Loucy (cell line): ENCODE data around the gene AP5B1.

Experiments used
- H2AFZ ChIP-seq: fragments of 200-600 bp; sonication (generic); 2 replicates; pipeline ENCODE4 v1.6.0; 2016; ENCODE audit warnings: antibody characterized with exemption, mild to moderate bottlenecking, low read length, moderate library complexity
- H3F3A ChIP-seq: fragments of 200-600 bp; 2 replicates; pipeline ENCODE4 v1.6.0; 2016; ENCODE audit warnings: antibody characterized with exemption, low read depth, mild to moderate bottlenecking
- H3K27me3 ChIP-seq: fragments of 200-600 bp; sonication (generic); 2 replicates; pipeline ENCODE4 v1.6.1; 2014; ENCODE audit warnings: low read length, mild to moderate bottlenecking; ENCODE audit not compliant: insufficient read depth, poor library complexity, severe bottlenecking
- H3K36me3 ChIP-seq: fragments of 200-600 bp; sonication (generic); 2 replicates; pipeline ENCODE4 v1.6.1; 2016; ENCODE audit warnings: low read length; ENCODE audit not compliant: insufficient read depth
- H3K4me1 ChIP-seq: fragments of 200-600 bp; sonication (generic); 2 replicates; pipeline ENCODE4 v1.5.1; 2014; ENCODE audit warnings: low read length, mild to moderate bottlenecking; ENCODE audit not compliant: insufficient read depth, poor library complexity, severe bottlenecking
- H3K4me2 ChIP-seq: fragments of 200-600 bp; sonication (generic); 2 replicates; pipeline ENCODE4 v1.6.0; 2014; ENCODE audit warnings: antibody characterized with exemption, low read length, low read depth, mild to moderate bottlenecking; ENCODE audit not compliant: poor library complexity, severe bottlenecking
- H3K4me3 ChIP-seq: fragments of 200-600 bp; sonication (generic); 2 replicates; pipeline ENCODE4 v1.5.1; 2014; ENCODE audit warnings: low read length, mild to moderate bottlenecking, mixed read lengths; ENCODE audit not compliant: poor library complexity, severe bottlenecking
- H3K79me2 ChIP-seq: fragments of 200-600 bp; sonication (generic); 2 replicates; pipeline ENCODE4 v1.6.1; 2014; ENCODE audit warnings: low read length; ENCODE audit not compliant: insufficient read depth
- H3K9ac ChIP-seq: fragments of 200-600 bp; sonication (generic); 2 replicates; pipeline ENCODE4 v1.6.0; 2014; ENCODE audit warnings: mild to moderate bottlenecking, low read depth, low read length, moderate library complexity; ENCODE audit not compliant: poor library complexity, severe bottlenecking
- H3K9me2 ChIP-seq: fragments of 200-600 bp; sonication (generic); replicated peaks from 2 replicates; pipeline ENCODE4 v1.6.1; 2016; ENCODE audit warnings: low read depth, low read length, mixed read lengths
- H3K9me3 ChIP-seq: fragments of 200-600 bp; sonication (generic); 2 replicates; pipeline ENCODE4 v1.6.1; 2014; ENCODE audit warnings: mild to moderate bottlenecking, antibody characterized with exemption, low read length, low read depth; ENCODE audit not compliant: insufficient read depth
- H4K20me1 ChIP-seq: fragments of 200-600 bp; sonication (generic); 2 replicates; pipeline ENCODE4 v1.6.0; 2014; ENCODE audit warnings: antibody characterized with exemption, low read length, mild to moderate bottlenecking; ENCODE audit not compliant: insufficient read depth, poor library complexity, severe bottlenecking
- EZH2phosphoT487 ChIP-seq: fragments of 200-600 bp; IDR thresholded peaks from 2 replicates; pipeline ENCODE4 v1.6.1; 2018; ENCODE audit warnings: antibody characterized with exemption, mild to moderate bottlenecking, moderate library complexity, borderline replicate concordance
- TF ChIP-seq, protein P1 (sequence below): fragments of 200-600 bp; sonication (generic); conservative IDR thresholded peaks from 2 replicates; pipeline ENCODE4 v1.5.1; 2014; ENCODE audit warnings: mild to moderate bottlenecking, antibody characterized with exemption, low read length

Gene AP5B1, protein sequence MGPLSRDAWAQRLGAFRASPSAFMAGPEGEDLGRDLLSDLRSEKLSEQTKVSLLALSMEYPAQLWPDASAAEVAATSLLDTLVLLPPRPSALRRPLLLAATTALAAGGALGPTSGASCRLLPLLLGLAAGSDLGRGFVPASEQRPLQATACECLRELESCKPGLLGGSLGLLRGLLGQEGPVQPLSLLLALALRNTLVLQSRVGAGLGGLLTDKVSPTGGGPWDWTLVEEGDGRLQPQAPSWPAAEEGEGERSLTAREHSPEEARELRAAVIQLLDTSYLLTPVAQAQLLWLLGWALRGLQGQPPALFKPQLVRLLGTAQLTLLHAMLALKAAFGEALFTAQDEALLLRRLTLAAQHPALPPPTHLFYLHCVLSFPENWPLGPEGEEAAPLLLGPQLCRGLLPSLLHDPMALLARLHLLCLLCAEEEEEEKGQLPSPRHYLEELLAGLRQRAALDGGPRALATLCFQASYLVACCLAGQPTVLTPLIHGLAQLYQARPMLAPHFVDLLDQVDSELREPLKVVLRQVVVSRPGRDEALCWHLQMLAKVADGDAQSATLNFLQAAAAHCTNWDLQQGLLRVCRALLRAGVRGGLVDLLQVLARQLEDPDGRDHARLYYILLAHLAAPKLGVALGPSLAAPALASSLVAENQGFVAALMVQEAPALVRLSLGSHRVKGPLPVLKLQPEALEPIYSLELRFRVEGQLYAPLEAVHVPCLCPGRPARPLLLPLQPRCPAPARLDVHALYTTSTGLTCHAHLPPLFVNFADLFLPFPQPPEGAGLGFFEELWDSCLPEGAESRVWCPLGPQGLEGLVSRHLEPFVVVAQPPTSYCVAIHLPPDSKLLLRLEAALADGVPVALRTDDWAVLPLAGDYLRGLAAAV

GRCh38 chr11:65780770-65781151, at the start of gene AP5B1:
Gene AP5B1, minus strand, starts transcription at chr11:65780976. Its CDS starts 385 bp downstream, at chr11:65780591.
- peak within 1 kb of the TSS; percentile 91 for H2AFZ ChIP-seq
- no peaks in the 10 kb centered on the region for H3K27me3 ChIP-seq
- H3K36me3 ChIP-seq = peaks cover 10% of the 10 kb centered on the region; the same call in 1 of the 2 replicates
- TF ChIP-seq EZH2phosphoT487 = no peak
- TF ChIP-seq, protein P1, sequence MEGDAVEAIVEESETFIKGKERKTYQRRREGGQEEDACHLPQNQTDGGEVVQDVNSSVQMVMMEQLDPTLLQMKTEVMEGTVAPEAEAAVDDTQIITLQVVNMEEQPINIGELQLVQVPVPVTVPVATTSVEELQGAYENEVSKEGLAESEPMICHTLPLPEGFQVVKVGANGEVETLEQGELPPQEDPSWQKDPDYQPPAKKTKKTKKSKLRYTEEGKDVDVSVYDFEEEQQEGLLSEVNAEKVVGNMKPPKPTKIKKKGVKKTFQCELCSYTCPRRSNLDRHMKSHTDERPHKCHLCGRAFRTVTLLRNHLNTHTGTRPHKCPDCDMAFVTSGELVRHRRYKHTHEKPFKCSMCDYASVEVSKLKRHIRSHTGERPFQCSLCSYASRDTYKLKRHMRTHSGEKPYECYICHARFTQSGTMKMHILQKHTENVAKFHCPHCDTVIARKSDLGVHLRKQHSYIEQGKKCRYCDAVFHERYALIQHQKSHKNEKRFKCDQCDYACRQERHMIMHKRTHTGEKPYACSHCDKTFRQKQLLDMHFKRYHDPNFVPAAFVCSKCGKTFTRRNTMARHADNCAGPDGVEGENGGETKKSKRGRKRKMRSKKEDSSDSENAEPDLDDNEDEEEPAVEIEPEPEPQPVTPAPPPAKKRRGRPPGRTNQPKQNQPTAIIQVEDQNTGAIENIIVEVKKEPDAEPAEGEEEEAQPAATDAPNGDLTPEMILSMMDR = no peak
- no peaks in the 10 kb centered on the region for H3K9me3 ChIP-seq
- no peaks in the 10 kb centered on the region for H3K9me2 ChIP-seq
- peaks cover 29% of the 10 kb centered on the region for H4K20me1 ChIP-seq
- H3K4me1 ChIP-seq = peaks cover 19% of the 10 kb centered on the region
- peak within 1 kb of the TSS; percentile 93 for H3K9ac ChIP-seq
- no peaks in the 10 kb centered on the region for H3F3A ChIP-seq
- peak within 1 kb of the TSS; percentile 96 for H3K4me3 ChIP-seq
- peak within 1 kb of the TSS; percentile 97 for H3K4me2 ChIP-seq
- peaks cover 37% of the 10 kb centered on the region for H3K79me2 ChIP-seq

DNA sequence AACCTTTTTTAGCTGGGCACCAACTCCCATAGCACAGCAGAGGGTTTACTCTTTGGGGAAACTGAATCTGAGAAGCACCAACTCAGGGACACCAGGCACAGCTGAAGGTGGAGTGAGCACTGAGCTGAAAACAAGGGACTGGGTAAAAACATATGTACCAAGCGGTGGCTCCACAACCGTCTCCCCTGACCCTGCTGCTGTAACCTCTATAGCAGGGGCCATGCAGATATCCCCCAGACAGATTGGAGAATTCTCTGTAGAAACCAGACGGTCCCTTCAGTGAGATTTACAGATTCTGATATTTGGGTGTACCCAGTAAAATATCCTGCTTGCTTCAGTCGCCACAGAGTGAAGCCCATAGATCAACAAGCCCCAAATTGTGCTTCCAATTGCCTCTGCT, 48.7 kb upstream of the AP5B1 start:
- no peaks in the 10 kb centered on the region for H3K27me3 ChIP-seq
- no peaks in the 10 kb centered on the region for H4K20me1 ChIP-seq
- no peak overlapping the region for H3K4me3 ChIP-seq
- no peaks in the 10 kb centered on the region for H3K9me2 ChIP-seq
- H3K9me3 ChIP-seq = no peaks in the 10 kb centered on the region
- no peak for TF ChIP-seq EZH2phosphoT487
- TF ChIP-seq, protein P1 = no peak
- H3F3A ChIP-seq = 0 out of 2 replicates have a peak, but pooled peaks cover 2% of the 10 kb centered on the region
- H3K36me3 ChIP-seq = no peaks in the 10 kb centered on the region
- H3K4me2 ChIP-seq = no peak overlapping the region
- H3K9ac ChIP-seq = no peak overlapping the region
- peaks cover 11% of the 10 kb centered on the region; the same call in 1 of the 2 replicates for H3K79me2 ChIP-seq
- H2AFZ ChIP-seq = no peak overlapping the region
- peaks cover 30% of the 10 kb centered on the region for H3K4me1 ChIP-seq

GRCh38 chr11:65826984-65827735, 46.4 kb upstream of the AP5B1 start:
- Histone ChIP-seq H3K27me3 (no peaks in the 10 kb centered on the region), H3K9me2 (no peaks in the 10 kb centered on the region), H3K9ac (no peak overlapping the region), H3K4me3 (no peak overlapping the region), H3K79me2 (no peaks in the 10 kb centered on the region), H3K36me3 (no peaks in the 10 kb centered on the region), H4K20me1 (no peaks in the 10 kb centered on the region), H3K4me1 (peaks cover 14% of the 10 kb centered on the region), H3F3A (0 out of 2 replicates have a peak, but pooled peaks cover 2% of the 10 kb centered on the region), H3K4me2 (no peak overlapping the region), H3K9me3 (no peaks in the 10 kb centered on the region), H2AFZ (no peak overlapping the region)
- TF ChIP-seq EZH2phosphoT487 = no peak
